GM23338 (cell line): ENCODE results near the gene HCRTR2.

Experiments
- CTCF ChIP-seq, 2 experiments: fragments of 200-600 bp in 1 of 2; sonication (generic) in 1 of 2; conservative IDR thresholded peaks; 2 replicates each; pipeline versions ENCODE4 v1.5.1 to v1.6.1; 2016 to 2017; ENCODE audit warnings: antibody characterized with exemption in 2 of 2, low read depth in 2 of 2, mild to moderate bottlenecking in 2 of 2, moderate library complexity in 1 of 2
- ETS1 ChIP-seq: IDR thresholded peaks from 2 replicates; pipeline ENCODE4 v1.6.1; 2016; ENCODE audit warnings: antibody characterized with exemption
- EZH2 ChIP-seq: fragments of 200-600 bp; sonication (generic); IDR thresholded peaks from one replicate; pipeline ENCODE4 v1.8.0; 2017; ENCODE audit warnings: antibody characterized with exemption, mild to moderate bottlenecking, low read depth; ENCODE audit not compliant: unreplicated experiment
- JUNB ChIP-seq: IDR thresholded peaks from one replicate; pipeline ENCODE4 v1.6.1; 2016; ENCODE audit warnings: antibody characterized with exemption; ENCODE audit not compliant: unreplicated experiment
- POLR2AphosphoS5 ChIP-seq: IDR thresholded peaks from 2 replicates; pipeline ENCODE4 v1.6.1; 2016; ENCODE audit warnings: antibody characterized with exemption, low read depth
- REST ChIP-seq: IDR thresholded peaks from one replicate; pipeline ENCODE4 v1.6.1; 2018; ENCODE audit warnings: antibody characterized with exemption; ENCODE audit not compliant: unreplicated experiment

GRCh38 chr6:55276745-55277530 is 102.6 kb downstream of the HCRTR2 start:
- TF ChIP-seq POLR2AphosphoS5 (no peak), CTCF (conservative IDR thresholded peaks at IDR 0.05; ENCODE audit: low read depth in 2 of 2) (peak; percentile 76 to 78), REST (no peak), EZH2 (no peak), ETS1 (no peak), JUNB (no peak)
